CD14-positive monocyte (primary cell): ENCODE results near the gene ZNF501. TPM values are rescaled to one million over a fixed set of nuclear protein-coding genes. Genes with fewer than 3 reads are reported as not detected.

ENCODE experiments used
- DNase-seq, 3 donors: peaks; one replicate each; pipeline ENCODE4 v3.0.0-alpha.2; 2011 to 2022
- H2AFZ ChIP-seq: 2 replicates; pipeline ENCODE4 v1.6.0; 2012; ENCODE audit warnings: mild to moderate bottlenecking, low read depth, low read length, inconsistent platforms; ENCODE audit not compliant: insufficient read depth, poor library complexity, severe bottlenecking
- H3K27ac ChIP-seq, 2 donors: 1 replicate in 1 of 2; 2 replicates in 1 of 2; pipeline ENCODE4 v1.5.1; 2012 to 2013; ENCODE audit warnings: low read length in 2 of 2, control low read depth in 1 of 2, inconsistent platforms in 1 of 2, low read depth in 1 of 2, mild to moderate bottlenecking in 1 of 2
- H3K27me3 ChIP-seq, 2 donors: one replicate each; pipeline versions ENCODE4 v1.6.0 to v1.6.1; 2011 to 2013; ENCODE audit warnings: low read length in 2 of 2; ENCODE audit not compliant: control insufficient read depth in 2 of 2, insufficient read depth in 2 of 2
- H3K36me3 ChIP-seq, 2 donors: replicated peaks in 1 of 2; 1 replicate in 1 of 2; 2 replicates in 1 of 2; pipeline versions ENCODE4 v1.5.1 to v1.6.1; 2012 to 2013; ENCODE audit warnings: low read length in 2 of 2, control low read depth in 1 of 2, inconsistent platforms in 1 of 2, mild to moderate bottlenecking in 1 of 2; ENCODE audit not compliant: insufficient read depth in 2 of 2, control insufficient read depth in 1 of 2
- H3K4me1 ChIP-seq, 2 donors: 1 replicate in 1 of 2; 2 replicates in 1 of 2; pipeline versions ENCODE4 v1.5.1 to v1.6.1; 2012 to 2013; ENCODE audit warnings: low read length in 2 of 2, control low read depth in 1 of 2, inconsistent platforms in 1 of 2, mild to moderate bottlenecking in 1 of 2, moderate library complexity in 1 of 2; ENCODE audit not compliant: insufficient read depth in 2 of 2, control insufficient read depth in 1 of 2
- H3K4me2 ChIP-seq: replicated peaks from 2 replicates; pipeline ENCODE3; 2012; ENCODE audit warnings: low read length, moderate library complexity, mild to moderate bottlenecking; ENCODE audit not compliant: poor library complexity, severe bottlenecking; ENCODE audit errors: extremely low read depth
- H3K4me3 ChIP-seq, 3 experiments: fragments of 200-600 bp in 1 of 3; sonication (generic) in 1 of 3; replicated peaks in 1 of 3; 1 replicate in 2 of 3; 2 replicates in 1 of 3; pipeline ENCODE4 v1.5.1; 2011 to 2013; ENCODE audit warnings: low read length in 3 of 3, mild to moderate bottlenecking in 3 of 3, control low read depth in 2 of 3, low read depth in 2 of 3, inconsistent platforms in 1 of 3, moderate library complexity in 1 of 3
- H3K79me2 ChIP-seq: 2 replicates; pipeline ENCODE4 v1.6.0; 2012; ENCODE audit warnings: mild to moderate bottlenecking, control low read depth, inconsistent platforms, low read length, moderate library complexity; ENCODE audit not compliant: insufficient read depth
- H3K9ac ChIP-seq: 2 replicates; pipeline ENCODE4 v1.6.0; 2017; ENCODE audit warnings: low read length, mild to moderate bottlenecking; ENCODE audit not compliant: insufficient read depth, poor library complexity, severe bottlenecking
- H3K9me3 ChIP-seq, 2 donors: replicated peaks in 1 of 2; 1 replicate in 1 of 2; 2 replicates in 1 of 2; pipeline versions ENCODE4 v1.5.1 to v1.6.1; 2012 to 2013; ENCODE audit warnings: low read length in 2 of 2, control low read depth in 1 of 2; ENCODE audit not compliant: control insufficient read depth in 1 of 2, insufficient read depth in 1 of 2
- H4K20me1 ChIP-seq: 2 replicates; pipeline ENCODE4 v1.6.0; 2012; ENCODE audit warnings: mild to moderate bottlenecking, low read length, control low read depth, moderate library complexity; ENCODE audit not compliant: insufficient read depth
- H3K27ac Mint-ChIP-seq, 7 donors: one replicate each; pipeline ENCODE4 v1.8.0; 2020; ENCODE audit warnings: mild to moderate bottlenecking in 7 of 7, mixed read lengths in 7 of 7, moderate library complexity in 6 of 7, inconsistent platforms in 2 of 7
- H3K27me3 Mint-ChIP-seq, 3 donors: one replicate each; pipeline ENCODE4 v1.8.0; 2021 to 2022; ENCODE audit warnings: low read depth in 3 of 3, mild to moderate bottlenecking in 3 of 3, mixed read lengths in 3 of 3, moderate library complexity in 3 of 3, inconsistent platforms in 1 of 3
- H3K36me3 Mint-ChIP-seq, 2 donors: one replicate each; pipeline ENCODE4 v1.8.0; 2020; ENCODE audit warnings: mixed read lengths in 2 of 2, inconsistent platforms in 1 of 2, mild to moderate bottlenecking in 1 of 2
- H3K4me1 Mint-ChIP-seq: one replicate; pipeline ENCODE4 v1.8.0; 2020; ENCODE audit warnings: mild to moderate bottlenecking, mixed read lengths
- H3K4me3 Mint-ChIP-seq, 2 donors: one replicate each; pipeline ENCODE4 v1.8.0; 2020; ENCODE audit warnings: mild to moderate bottlenecking in 2 of 2, mixed read lengths in 2 of 2, moderate library complexity in 1 of 2
- H3K9me3 Mint-ChIP-seq, 7 donors: one replicate each; pipeline ENCODE4 v1.8.0; 2020 to 2022; ENCODE audit warnings: mixed read lengths in 7 of 7, mild to moderate bottlenecking in 6 of 7, moderate library complexity in 6 of 7, inconsistent platforms in 2 of 7
- CTCF ChIP-seq: fragments of 200-600 bp; IDR thresholded peaks from one replicate; pipeline ENCODE4 v1.8.0; 2022; ENCODE audit warnings: antibody characterized with exemption, mild to moderate bottlenecking
- WGBS: methylation state at CpG from one replicate; pipeline ENCODE4 v1.1.5; 2013; ENCODE audit warnings: missing lambda C conversion rate; ENCODE audit not compliant: insufficient coverage; 5-methylcytosine and 5-hydroxymethylcytosine counted together
- intact Hi-C, 2 donors: fragments of 100-400 bp; cut with micrococcal nuclease; formaldehyde crosslinking; loops; one replicate each; pipeline versions ENCODE4 v1.15.0 to v1.15.1; 2023
- polyA plus RNA-seq, 3 donors: library from polyadenylated mRNA; depleted of rRNA in 1 of 3; unstranded in 2 of 3; stranded (reverse) in 1 of 3; fragments of 300-500 nt in 2 of 3; fragments of >200 nt in 1 of 3; fragmentation: Illumina TruSeq in 2 of 3; gene quantifications; 1 replicate in 2 of 3; 2 replicates in 1 of 3; pipeline ENCODE4 v1.2.3, GENCODE V29; 2012 to 2021

Gene ZNF501
- polyA plus RNA-seq, 3 donors = 0.08 to 0.59 (median 0.35) TPM

- H3K27ac ChIP-seq = no peak overlapping the region
- peaks cover 0 to 2% (median 0%) of the 10 kb centered on the region in 3 donors for H3K27me3 Mint-ChIP-seq
- no peak overlapping the region for H3K9ac ChIP-seq
- H3K27ac Mint-ChIP-seq = peak overlapping the region in 1 of 7 donors; percentile 33
- TF ChIP-seq CTCF = no peak
- H3K4me3 Mint-ChIP-seq = no peak overlapping the region
- no peaks in the 10 kb centered on the region for H3K4me1 ChIP-seq
- no peak overlapping the region for H2AFZ ChIP-seq
- H3K4me3 ChIP-seq = no peak overlapping the region
- no peak overlapping the region for H3K4me2 ChIP-seq
- 100% methylated on average over 3 of the region's 4 CpGs for WGBS
- intact Hi-C loops = no loop called here
- H3K36me3 ChIP-seq = peaks cover 60 to 96% of the 10 kb centered on the region in 2 donors
- no peaks in the 10 kb centered on the region for H4K20me1 ChIP-seq
- DNase-seq = no peak
- no peaks in the 10 kb centered on the region for H3K9me3 ChIP-seq
- H3K9me3 Mint-ChIP-seq = peaks cover 0 to 5% (median 0%) of the 10 kb centered on the region in 7 donors
- H3K4me1 Mint-ChIP-seq = no peaks in the 10 kb centered on the region
- peaks cover 60 to 80% of the 10 kb centered on the region in 2 donors for H3K36me3 Mint-ChIP-seq
- no peaks in the 10 kb centered on the region for H3K79me2 ChIP-seq
- H3K27me3 ChIP-seq = no peaks in the 10 kb centered on the region
Measured at GRCh38 chr3:44782891-44783290, 53.5 kb downstream of the ZNF501 start.

Other genes with a start within 250 kb of the ZNF501 start
- under 1 TPM; 0.29 to 0.51 (median 0.48) TPM for gene ZKSCAN7, start 174.4 kb upstream of the ZNF501 start, polyA plus RNA-seq
- under 1 TPM in 2 of 3 donors, not detected in 1; 0.17 TPM for gene ZNF660, start 144.7 kb upstream of the ZNF501 start, polyA plus RNA-seq
- gene ZNF197, start 104.6 kb upstream of the ZNF501 start, polyA plus RNA-seq = 1 to 10 TPM; 1.2 to 3.6 (median 2.1) TPM
- gene ZNF35, start 80.9 kb upstream of the ZNF501 start, polyA plus RNA-seq = 1 to 10 TPM; 1.2 to 2.5 (median 2.5) TPM
- gene ZNF502, start 17.0 kb upstream of the ZNF501 start, polyA plus RNA-seq = under 1 TPM; 0.20 to 0.28 (median 0.23) TPM
- 10 to 100 TPM in 2 of 3 donors, 1 to 10 TPM in 1; 2.4 to 26.4 (median 19.1) TPM for gene KIAA1143, start 32.0 kb downstream of the ZNF501 start, polyA plus RNA-seq
- under 1 TPM in 2 of 3 donors, not detected in 1; 0.15 to 0.16 TPM for gene KIF15, start 32.2 kb downstream of the ZNF501 start, polyA plus RNA-seq
- gene TMEM42, start 132.3 kb downstream of the ZNF501 start, polyA plus RNA-seq = 10 to 100 TPM; 16.2 to 31.2 (median 27.5) TPM
- under 1 TPM in 1 of 3 donors, not detected in 2; 0.04 TPM for gene TGM4, start 145.0 kb downstream of the ZNF501 start, polyA plus RNA-seq
- gene ZDHHC3, start 246.5 kb downstream of the ZNF501 start, polyA plus RNA-seq = 10 to 100 TPM; 52.1 to 72.6 (median 61.3) TPM
- 10 to 100 TPM; 16.8 to 23.9 (median 18.8) TPM for gene EXOSC7, start 246.6 kb downstream of the ZNF501 start, polyA plus RNA-seq